ENCODE results near the gene DOP1B. TPM values are rescaled to one million over a fixed set of nuclear protein-coding genes. Genes with fewer than 3 reads are reported as not detected.

Gene DOP1B
- total RNA-seq, 1 experiment from 2014 or later: 8.7 TPM

GRCh38 chr21:36155603-36156338 lies 853 bp upstream of the DOP1B start:
- no peak overlapping the region for H2BK12ac ChIP-seq (ENCODE audit: insufficient read length, low read depth, low read length)
- H3K4me3 Mint-ChIP-seq: peak overlapping the region; percentile 71 to 81
- H3K23ac ChIP-seq (ENCODE audit: insufficient read length, low read depth, low read length): no peak overlapping the region
- H2AK5ac ChIP-seq (ENCODE audit: insufficient read length, low read length): no peak overlapping the region
- H2AFZ ChIP-seq (ENCODE audit: low read length): no peak overlapping the region
- H3K4me1 Mint-ChIP-seq: peaks cover 12 to 15% of the 10 kb centered on the region in 2 experiments; a peak in 3 of 4 replicates
- H2BK20ac ChIP-seq (ENCODE audit: low read depth, low read length, poor library complexity, severe bottlenecking): no peak overlapping the region
- no peak overlapping the region for H4K5ac ChIP-seq (ENCODE audit: insufficient read length, low read depth, low read length)
- no peak for TF ChIP-seq CTCF (conservative IDR thresholded peaks at IDR 0.05)
- no peaks in the 10 kb centered on the region; a peak in 1 of 5 replicates for H3K9me3 Mint-ChIP-seq
- H3K36me3 Mint-ChIP-seq (ENCODE audit: insufficient read depth in 1 of 3, low read depth in 3 of 3): no peaks in the 10 kb centered on the region; a peak in 2 of 7 replicates
- DNase-seq: peak; percentile 47
- H2BK5ac ChIP-seq (ENCODE audit: insufficient read length, low read length): no peak overlapping the region
- no peaks in the 10 kb centered on the region for H3K79me2 ChIP-seq (ENCODE audit: insufficient read depth, low read length)
- WGBS (ENCODE audit: extremely low coverage, insufficient read length, low lambda C conversion rate): no CpG with 5 or more reads among the region's 53 CpGs
- peak overlapping the region; percentile 54 for H3K4me2 ChIP-seq (ENCODE audit: insufficient read depth, insufficient read length, low read length)
- peaks cover 6% of the 10 kb centered on the region; the same call in 1 of the 2 replicates for H3K27me3 ChIP-seq (ENCODE audit: insufficient read depth, low read length)
- H3K27ac ChIP-seq (ENCODE audit: insufficient read length, low read depth, low read length): no peak overlapping the region
- peak overlapping the region; percentile 2; the same call in 1 of the 2 replicates for H3K14ac ChIP-seq (ENCODE audit: insufficient read depth, low read length)
- no peak overlapping the region for H4K8ac ChIP-seq (replicated peaks; ENCODE audit: insufficient read length, low read depth, low read length)
- no peak overlapping the region for H4K91ac ChIP-seq (ENCODE audit: insufficient read length, low read depth, low read length)
- H3K9ac ChIP-seq (ENCODE audit: extremely low read depth, insufficient read length, low read length): no peak overlapping the region
- H4K20me1 ChIP-seq (ENCODE audit: control insufficient read depth, insufficient read depth, insufficient read length): no peaks in the 10 kb centered on the region
- H3K4ac ChIP-seq (ENCODE audit: low read depth, low read length): no peak overlapping the region
- no peaks in the 10 kb centered on the region for H3K79me1 ChIP-seq (ENCODE audit: insufficient read depth, low read depth, low read length, poor library complexity, severe bottlenecking)
- no peak overlapping the region for H3T11ph ChIP-seq (ENCODE audit: low read length)
- peaks cover 33% of the 10 kb centered on the region for H3K27me3 Mint-ChIP-seq (ENCODE audit: low read depth)
- no peaks in the 10 kb centered on the region for H3K9me3 ChIP-seq (ENCODE audit: control insufficient read depth, low read depth, low read length)
- no peak overlapping the region for H2BK120ac ChIP-seq (ENCODE audit: low read depth, low read length, poor library complexity, severe bottlenecking)
- H3K4me1 ChIP-seq (ENCODE audit: insufficient read depth, low read length): no peaks in the 10 kb centered on the region
- H3K56ac ChIP-seq (ENCODE audit: insufficient read length, low read depth, low read length): no peak overlapping the region
- H3K27ac Mint-ChIP-seq: no peak overlapping the region
- H2BK15ac ChIP-seq (ENCODE audit: low read depth, low read length): no peak overlapping the region
- H3K18ac ChIP-seq (ENCODE audit: insufficient read length, low read depth, low read length): no peak overlapping the region
- H3K23me2 ChIP-seq (ENCODE audit: insufficient read length, low read depth, low read length, poor library complexity, severe bottlenecking): peaks cover 12% of the 10 kb centered on the region
